NCI-H345 (cell line): ENCODE results near the gene ALDH3A1.

ENCODE experiments used
- DNase-seq: peaks from one replicate; lab custom pipeline; 2025; lab: John Stamatoyannopoulos, UW

Gene ALDH3A1

GRCh38 chr17:19703106-19703827 is 44.8 kb downstream of the ALDH3A1 start:
- no peak for DNase-seq

DNA sequence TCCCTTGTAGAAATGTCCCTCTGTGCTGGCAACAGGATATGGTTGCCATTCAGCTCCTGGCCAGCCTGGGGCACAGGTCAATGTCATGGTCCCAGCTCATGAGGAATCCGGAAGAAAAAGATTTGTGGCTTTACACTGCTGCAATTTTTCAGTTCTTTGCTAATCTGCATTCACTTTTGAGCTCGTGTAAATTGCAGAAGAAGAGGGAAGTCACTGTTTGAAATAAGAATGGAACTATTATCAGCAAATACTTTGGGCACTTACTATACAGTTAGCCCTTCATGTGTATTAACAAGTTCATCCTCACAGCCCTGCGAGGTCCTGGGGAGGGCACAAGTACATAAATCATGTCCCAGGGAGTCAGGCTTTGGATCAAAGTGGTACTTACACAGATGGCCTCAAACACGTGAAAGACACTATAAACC is 45.9 kb downstream of the ALDH3A1 start:
- no peak for DNase-seq
